HG03159 (cell line): ENCODE results near the gene PIWIL1.

Experiments used
- ATAC-seq: cut with Tn5 transposase; IDR thresholded peaks from one replicate; pipeline ENCODE4 v1.9.1; 2021; ENCODE audit warnings: mild to moderate bottlenecking, moderate library complexity; ENCODE audit not compliant: unreplicated experiment

PIWIL1 gene

DNA sequence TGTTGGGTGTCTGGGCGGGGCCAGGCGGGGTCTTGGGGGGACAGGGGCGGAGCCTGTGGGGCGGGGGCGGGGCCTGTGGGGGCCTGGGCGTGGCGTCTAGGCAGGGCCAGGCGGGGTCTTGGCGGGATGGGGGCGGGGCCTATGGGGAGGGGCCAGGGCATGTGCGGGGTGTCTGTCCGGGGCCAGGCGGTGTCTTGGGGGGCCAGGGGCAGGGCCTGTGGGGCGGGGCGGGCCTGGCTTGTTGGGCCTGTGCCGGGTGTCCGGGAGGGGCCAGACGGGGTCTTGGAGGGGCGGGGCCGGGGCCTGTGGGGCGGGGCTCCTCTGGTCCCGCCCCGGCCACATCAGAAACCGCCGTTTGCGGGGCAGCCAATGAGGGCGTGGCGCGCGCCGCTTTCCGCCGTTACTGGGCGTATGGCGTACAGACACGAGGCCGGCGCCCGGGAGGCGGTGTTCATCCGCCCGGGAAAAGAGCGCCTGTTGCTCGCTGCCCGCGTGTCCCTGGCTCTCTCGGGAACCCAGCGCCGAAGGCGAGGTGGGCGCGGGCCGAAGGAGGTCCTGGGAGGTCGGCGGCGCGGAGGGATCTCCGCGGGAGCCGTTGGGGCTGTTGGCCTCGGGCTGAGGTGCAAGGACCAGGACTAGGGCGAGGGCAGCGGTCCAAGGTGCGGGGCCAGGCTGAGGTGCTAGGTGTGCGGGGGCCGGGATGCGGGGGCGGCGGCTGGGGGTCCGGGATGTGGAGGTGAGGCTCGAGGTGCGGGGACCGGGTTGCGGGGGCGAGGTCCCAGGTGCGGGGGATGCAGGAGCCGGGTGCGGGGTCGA lies at the start of gene PIWIL1:
Gene PIWIL1 (plus strand): TSS at position 400 of the 816 bp plus-strand sequence. CDS start 4,705 bp downstream, outside the sequence.
- ATAC-seq: no peak

DNA sequence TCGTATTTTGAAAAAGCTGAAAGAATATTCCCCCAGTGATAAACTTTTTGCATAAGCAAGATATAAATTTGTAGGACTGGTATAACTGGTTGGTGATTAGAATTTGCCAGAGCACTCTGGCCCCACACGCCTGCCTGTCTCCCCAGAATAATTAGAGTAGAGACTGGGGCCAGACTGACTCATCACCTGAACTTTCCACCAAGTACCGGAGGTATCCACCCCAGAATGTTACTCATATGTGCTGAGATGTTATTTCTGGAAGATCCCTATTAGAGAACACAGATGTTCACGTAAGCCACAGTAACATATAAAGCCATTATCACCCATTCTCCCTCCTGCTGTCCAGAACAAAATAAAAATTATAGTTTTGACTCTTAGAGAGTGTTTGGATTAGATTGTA lies 49.5 kb upstream of the PIWIL1 start:
- no peak for ATAC-seq

DNA sequence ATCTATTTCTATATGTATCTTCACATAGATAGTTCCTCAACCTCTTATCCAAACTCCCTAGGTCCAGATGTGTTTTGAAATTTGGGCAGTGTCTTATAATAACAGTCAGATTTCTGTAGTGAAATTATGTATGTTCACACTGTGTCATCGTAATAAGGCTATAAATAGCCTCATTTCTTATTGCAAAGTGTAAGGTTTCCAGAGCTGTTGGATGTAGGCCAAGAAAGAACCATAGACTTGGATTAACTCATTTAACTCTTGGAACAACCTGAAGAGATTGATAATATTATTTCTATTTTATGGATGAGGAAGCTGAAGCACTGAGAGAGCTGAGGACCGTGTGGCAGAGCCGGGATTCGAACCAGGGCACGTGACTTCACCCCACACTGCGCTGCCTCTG lies 49.0 kb upstream of the PIWIL1 start:
- ATAC-seq: no peak

DNA sequence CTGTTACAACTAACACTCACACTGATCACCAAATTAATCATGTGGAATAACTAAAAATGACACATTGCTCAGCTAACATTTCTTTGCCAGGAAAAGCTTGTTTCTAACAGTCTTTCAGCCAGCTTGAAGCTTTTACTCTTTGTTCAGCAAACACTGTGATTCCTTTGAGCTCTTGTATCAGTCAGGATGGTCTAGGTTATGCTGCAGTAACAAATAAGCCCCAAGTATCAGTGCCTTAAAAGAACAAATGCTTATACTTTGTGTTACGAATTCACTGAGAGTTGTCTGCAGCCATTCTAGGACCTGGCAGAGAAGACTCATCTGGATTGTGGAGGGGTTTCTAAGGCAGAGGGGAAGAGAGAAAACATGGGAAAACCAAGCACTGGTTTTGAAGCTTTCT lies 47.6 kb upstream of the PIWIL1 start:
- ATAC-seq: no peak

- no peak for ATAC-seq
Measured at GRCh38 chr12:130298322-130299021, 39.2 kb upstream of the PIWIL1 start.

GRCh38 chr12:130299574-130299973 lies 38.1 kb upstream of the PIWIL1 start:
- no peak for ATAC-seq

GRCh38 chr12:130300090-130300489 lies 37.6 kb upstream of the PIWIL1 start:
- ATAC-seq: no peak

DNA sequence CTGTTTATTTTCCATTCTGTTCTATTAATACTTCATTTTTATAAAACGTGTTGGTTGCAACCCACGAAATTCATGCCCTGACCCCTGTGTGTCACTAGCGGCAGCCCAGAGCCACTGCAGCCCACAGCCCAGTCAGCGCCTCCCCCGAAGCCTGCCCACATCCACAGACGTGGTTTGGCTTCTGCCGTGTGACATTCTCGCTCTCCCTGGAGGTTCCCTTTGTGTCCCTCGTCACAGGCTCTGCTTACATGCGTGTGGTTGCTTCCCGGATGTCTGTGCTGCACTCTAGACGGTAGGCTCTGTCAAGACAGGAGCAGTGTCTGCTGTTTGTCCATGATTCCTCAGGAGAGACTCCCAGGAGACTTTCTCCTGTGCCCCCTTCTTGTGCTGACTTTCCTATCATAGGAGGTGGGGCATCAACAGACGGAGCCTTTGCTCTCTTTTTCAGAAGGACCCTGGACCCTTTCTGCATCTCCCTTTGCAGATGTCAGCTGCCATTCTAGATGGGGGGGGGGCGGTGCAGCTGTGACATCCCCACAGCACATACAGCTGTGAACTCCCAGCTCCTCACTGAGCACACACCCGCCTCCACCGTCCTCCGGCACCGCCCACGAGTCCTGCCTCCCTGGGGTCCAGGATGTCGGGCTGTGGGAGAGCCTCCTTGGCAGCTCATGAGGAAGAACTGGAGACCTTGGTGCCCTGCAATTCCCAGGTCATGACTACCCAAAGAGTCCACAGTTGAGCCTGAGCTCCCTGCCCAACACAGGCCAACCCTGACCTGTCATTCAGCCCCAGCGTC lies 36.8 kb upstream of the PIWIL1 start:
- ATAC-seq: no peak

- no peak for ATAC-seq
Measured at GRCh38 chr12:130301559-130301958, 36.1 kb upstream of the PIWIL1 start.

GRCh38 chr12:130303781-130304180 lies 33.9 kb upstream of the PIWIL1 start:
- no peak for ATAC-seq

- no peak for ATAC-seq
Measured at GRCh38 chr12:130307859-130308258, 29.8 kb upstream of the PIWIL1 start.

DNA sequence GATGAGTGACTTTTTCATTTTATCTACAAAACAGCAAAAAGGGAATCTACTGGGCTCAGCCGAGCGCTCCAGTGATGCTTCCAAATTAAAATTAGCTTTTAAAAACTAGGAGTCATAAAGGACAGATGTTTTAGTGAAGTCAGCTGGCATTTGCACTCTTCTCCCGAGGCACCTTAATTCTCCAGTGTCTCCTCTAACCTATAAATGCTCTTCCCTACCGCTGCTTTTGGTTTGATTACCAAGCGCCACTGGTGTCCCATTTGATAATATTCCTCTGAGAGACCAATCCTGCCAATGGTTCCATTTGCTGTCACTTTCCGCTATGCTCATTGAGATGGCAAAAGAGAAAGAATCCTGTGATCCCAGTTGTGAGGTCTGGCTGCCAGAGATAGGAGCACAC lies 29.3 kb upstream of the PIWIL1 start:
- no peak for ATAC-seq

- ATAC-seq: no peak
Measured at GRCh38 chr12:130316251-130316650, 21.4 kb upstream of the PIWIL1 start.

DNA sequence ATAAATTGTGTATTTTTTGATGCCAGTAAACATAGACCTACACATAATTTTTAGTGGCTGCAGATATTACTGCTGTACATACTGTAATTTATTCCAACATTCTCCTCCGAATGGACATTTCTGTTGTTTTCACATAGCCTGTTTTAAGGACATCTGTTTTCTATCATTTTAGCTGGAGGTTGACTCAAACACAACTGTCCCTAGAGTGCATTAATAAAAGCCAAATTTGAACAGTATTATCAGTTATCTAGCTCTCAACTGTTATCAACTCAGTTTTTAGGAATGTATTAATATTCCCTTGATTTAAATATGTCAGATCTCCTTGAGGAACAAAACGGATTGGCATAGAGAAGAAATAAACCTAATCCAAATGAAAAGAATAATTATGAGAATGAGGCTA lies 17.2 kb upstream of the PIWIL1 start:
- no peak for ATAC-seq

GRCh38 chr12:130322263-130322662 lies 15.4 kb upstream of the PIWIL1 start:
- ATAC-seq: no peak

DNA sequence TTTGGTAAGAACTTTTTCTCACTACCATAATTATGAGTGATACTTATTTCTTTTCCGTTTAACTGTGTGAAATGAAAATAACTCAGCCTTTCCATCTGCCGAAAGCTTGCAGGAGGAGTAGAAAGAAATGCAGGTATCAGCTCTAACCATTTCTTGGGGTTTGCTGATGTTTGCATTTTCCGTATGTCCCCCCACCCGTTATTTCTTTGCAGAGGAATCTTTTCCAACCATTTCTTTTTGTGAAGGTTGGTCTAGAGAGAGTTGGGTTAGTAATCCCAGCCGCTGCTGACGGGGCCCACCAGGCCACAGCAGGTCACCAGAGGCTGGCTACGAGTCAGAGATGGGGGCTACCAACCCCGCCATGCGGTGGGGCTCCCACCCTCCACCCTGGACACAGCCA lies 7.0 kb upstream of the PIWIL1 start:
- ATAC-seq: no peak

DNA sequence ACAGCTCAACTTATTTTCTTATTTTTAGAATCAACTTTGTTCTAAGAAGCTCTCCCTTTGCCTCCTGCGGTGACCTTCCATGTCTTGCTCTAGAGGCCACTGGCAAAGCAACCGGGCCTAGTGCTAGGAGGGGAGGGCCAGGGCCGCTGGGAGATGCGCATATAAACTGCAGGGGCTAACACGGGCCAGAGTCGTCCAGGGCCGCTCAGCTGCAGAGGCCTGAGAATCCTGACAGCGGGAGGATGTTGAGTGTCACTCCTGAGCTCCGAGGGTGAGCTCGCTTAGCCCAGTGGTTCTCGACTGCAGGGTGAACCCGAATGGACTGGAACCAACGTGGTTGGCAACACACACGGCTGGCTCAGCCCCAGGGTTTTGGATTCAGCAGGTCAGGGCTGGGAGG lies 6.5 kb upstream of the PIWIL1 start:
- no peak for ATAC-seq

DNA sequence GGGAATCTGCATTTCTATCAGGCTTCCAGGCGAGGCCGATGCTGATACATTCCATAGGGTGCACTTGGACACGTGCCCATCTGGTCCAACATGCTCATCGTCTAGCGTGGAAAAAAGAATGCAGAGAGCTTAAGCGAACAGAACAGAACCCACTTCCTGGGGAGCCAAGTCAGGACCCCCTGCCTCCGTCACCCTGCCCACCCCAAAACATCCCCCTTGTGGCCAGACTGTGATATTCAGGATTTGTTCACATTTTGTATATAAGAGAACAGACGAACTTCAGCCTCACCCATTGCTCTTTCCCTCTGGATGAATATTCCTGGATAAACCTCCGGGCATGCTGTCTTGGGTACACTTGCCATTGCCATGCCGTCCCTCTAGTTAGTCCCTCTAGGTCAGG lies 4.3 kb upstream of the PIWIL1 start:
- ATAC-seq: no peak

GRCh38 chr12:130334399-130334798 lies 3.3 kb upstream of the PIWIL1 start:
- no peak for ATAC-seq

DNA sequence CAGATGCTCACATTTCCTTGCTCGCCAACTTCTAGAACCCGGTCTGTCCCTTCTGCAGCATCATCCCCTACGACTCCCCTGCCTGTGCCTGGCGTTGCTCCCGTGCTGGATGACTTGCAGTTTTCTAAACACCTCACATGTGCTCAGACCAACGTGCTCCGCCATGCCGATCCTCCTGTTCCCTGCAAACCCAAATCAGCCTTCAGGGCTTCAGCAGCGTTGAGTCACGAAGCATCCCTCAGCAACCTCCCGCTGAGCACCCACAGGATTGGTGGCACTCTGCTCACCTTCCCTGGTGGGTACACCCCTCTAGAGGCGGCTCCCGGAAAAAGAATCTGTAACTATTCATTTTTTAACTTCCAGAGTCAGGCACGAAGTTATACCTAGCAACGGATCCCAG lies 2.8 kb upstream of the PIWIL1 start:
- ATAC-seq: no peak

GRCh38 chr12:130335517-130336392 lies 1.9 kb upstream of the PIWIL1 start:
- no peak for ATAC-seq
